T-helper 17 cell (primary cell): ENCODE measurements around the gene TXN. TPM values are rescaled to one million over a fixed set of nuclear protein-coding genes. Genes with fewer than 3 reads are reported as not detected.

Experiments used
- total RNA-seq, 4 donors: library from RNA in 2 of 4; stranded (reverse) in 2 of 4; gene quantifications; one replicate each; pipeline ENCODE4 v1.2.3 and lab custom pipeline; 2022 to 2026

TXN gene
- total RNA-seq, 2 donors from 2014 or later = 55.4 to 102 TPM

Other genes with a start within 250 kb of the TXN start
- not detected for gene C9orf152, start 48.3 kb downstream of the TXN start, total RNA-seq
- gene TXNDC8, start 81.4 kb upstream of the TXN start, total RNA-seq = not detected